Stimulated activated CD8-positive, alpha-beta memory T cell treated with anti-CD3 and anti-CD28 coated beads, Interleukin-7, amount 100 ng/mL, for 24 hours (primary cell): Measurements from ENCODE around the gene HAGHL.
"Not testable (repeated sequence)": the region's sequence is repeated elsewhere in the genome, so short reads cannot be mapped to it uniquely, and the experiment has no call there.

Experiments
- DNase-seq: peaks from one replicate; pipeline ENCODE4 v3.0.0-alpha.2; 2020; ENCODE audit warnings: low read depth

The HAGHL gene

GRCh38 chr16:774086-775001, 47.4 kb downstream of the HAGHL start:
- no peak for DNase-seq

GRCh38 chr16:775236-775796, 48.4 kb downstream of the HAGHL start:
- DNase-seq, result no peak

GRCh38 chr16:776298-776697, 49.4 kb downstream of the HAGHL start:
- DNase-seq, result not testable (repeated sequence)

- no peak for DNase-seq
Observed at GRCh38 chr16:776824-777223, 49.9 kb downstream of the HAGHL start.

GRCh38 chr16:777826-778225, 50.9 kb downstream of the HAGHL start:
- no peak for DNase-seq

- DNase-seq, result no peak
Observed at GRCh38 chr16:778447-778846, 51.5 kb downstream of the HAGHL start.

GRCh38 chr16:778909-779527, 52.1 kb downstream of the HAGHL start:
- no peak for DNase-seq
